Measurements from ENCODE around the gene NDUFAF8.

Gene NDUFAF8

DNA sequence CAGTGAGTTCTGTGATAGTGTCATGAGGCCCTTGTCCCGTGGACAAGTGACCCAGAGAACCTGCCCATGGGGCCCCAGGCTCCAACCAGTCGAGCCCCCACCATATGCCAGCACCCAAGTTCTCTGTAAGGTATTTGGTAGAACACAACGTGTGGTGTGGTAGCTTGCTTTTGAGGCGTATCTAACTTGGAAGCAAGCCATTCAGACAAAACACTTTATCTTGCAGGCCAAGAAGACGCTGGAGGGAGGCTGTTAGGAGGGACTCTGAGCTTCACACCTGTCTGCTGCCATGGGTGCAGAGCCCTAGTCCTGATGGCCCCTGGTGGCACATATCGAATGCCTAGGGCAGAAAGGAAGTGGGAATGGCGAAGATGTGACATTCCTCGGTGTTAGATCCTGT lies 1.6 kb downstream of the NDUFAF8 start:
- DNase-seq (ENCODE audit: low read depth), result no peak

DNA sequence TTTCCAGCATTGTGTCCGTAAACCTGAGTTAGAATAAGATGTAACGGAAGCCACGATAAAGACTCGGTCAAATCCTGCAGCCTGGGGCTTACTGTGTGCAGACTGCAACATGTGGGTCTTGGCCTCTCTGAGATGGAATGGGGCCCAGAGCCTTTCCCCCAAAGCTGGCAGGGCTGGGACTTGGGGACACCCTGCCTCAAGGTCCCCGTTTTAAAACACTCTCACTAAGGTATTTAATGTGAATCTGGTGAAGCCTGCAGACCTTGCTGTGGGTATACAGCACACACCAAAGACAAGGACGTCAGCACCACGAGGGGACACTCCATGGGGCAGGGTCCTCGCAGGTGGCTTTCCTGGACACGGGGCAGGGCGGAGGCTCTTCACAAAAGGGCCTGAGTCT lies 2.1 kb downstream of the NDUFAF8 start:
- no peak for DNase-seq (ENCODE audit: low read depth)

DNA sequence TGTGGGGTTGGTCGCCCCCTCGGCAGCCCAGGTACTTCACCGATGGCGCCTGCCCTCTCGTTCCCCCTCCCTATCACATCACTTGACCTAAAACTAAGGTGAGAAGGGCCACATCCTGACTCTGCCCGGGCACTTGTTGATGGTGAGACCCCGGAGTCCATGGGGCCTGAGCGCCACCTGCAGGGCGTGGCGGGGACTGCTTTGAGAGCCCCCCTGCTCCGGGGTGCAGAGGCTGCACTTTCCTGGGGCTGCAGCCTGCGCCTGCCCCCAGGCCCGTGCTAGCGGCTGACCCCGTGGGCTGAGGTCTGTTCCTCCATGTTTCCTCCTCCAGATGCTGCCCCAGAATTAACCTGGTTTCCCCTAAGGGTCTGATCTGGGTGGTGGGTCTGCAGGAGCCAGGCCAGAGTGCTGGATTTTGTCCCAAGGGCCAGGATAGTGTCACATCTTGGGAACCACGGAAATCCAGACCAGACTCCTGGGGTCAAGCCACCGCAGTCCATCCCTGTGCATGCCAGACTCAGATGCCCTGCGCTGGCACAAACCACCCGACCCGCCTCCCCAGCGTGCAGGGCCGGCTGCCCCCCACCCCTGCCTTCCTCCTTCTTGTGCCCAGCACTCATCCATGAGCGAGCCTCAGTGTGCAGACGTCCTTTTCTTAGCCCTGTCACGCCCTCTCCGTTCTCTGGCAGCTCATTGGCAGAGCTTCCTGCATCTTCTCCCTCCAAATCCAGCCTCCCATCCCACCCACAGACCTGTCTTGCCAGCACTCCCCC lies 2.7 kb downstream of the NDUFAF8 start:
- DNase-seq (ENCODE audit: low read depth), result no peak

DNA sequence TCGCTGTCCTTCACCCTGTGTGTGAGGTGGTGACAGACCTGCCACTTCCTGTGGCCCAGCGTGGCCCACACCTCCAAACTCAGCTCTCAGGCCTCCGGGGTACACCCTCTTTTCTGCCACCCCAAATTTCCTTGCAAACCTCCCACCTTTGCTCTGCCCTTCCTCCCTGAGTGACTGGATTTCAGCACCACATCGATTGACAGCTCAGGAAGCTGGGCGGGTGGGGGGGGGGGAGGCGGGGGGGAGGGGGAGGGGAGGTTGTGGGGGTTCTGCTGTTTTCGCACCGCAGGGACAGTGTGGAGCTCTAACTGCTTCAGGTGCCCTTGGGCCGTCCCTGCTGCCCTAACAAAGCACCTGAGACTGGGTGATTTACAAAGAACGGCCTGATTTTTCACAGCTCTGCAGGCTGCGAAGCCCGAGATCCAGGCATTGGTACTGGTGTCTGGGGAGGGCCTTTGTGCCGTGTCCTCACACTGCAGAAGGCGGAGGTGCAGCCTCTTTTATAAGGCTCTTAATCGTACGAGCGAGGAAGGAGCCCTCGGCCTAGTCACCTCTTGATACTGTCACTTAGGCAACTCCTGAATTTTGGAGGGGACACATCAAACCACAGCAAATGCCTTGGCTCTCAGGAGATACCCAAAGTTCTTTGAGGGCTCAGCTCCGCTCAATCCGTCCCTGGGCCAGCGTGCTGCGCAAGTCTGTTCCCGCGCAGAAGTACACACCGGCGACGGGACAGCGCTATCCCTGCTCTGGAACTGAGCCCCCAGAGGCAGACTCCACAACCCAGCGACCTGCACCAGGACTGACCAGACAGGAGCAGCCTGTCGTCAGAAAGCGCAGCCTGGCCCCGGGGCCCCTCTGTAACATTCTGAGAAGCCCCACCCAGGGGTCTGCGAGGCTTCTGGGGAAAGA lies 3.6 kb downstream of the NDUFAF8 start:
- no peak for DNase-seq (ENCODE audit: low read depth)

DNA sequence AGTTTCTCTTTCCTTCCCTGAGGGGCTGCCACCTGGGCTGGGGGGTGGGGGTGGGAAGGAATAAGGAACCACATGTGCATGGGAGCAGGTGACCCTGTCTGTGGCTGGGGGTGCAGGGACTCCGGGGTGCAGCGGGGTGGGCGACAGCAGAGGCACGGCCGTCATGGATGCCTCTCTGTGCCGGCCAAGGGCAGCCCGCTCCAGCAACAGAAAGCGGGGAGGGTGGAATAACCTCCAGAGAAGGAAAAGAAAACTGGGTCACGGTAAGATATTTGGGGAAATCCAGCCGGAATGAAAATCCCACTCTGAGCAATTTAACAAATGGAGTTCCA lies 4.2 kb downstream of the NDUFAF8 start:
- no peak for DNase-seq (ENCODE audit: low read depth)

DNA sequence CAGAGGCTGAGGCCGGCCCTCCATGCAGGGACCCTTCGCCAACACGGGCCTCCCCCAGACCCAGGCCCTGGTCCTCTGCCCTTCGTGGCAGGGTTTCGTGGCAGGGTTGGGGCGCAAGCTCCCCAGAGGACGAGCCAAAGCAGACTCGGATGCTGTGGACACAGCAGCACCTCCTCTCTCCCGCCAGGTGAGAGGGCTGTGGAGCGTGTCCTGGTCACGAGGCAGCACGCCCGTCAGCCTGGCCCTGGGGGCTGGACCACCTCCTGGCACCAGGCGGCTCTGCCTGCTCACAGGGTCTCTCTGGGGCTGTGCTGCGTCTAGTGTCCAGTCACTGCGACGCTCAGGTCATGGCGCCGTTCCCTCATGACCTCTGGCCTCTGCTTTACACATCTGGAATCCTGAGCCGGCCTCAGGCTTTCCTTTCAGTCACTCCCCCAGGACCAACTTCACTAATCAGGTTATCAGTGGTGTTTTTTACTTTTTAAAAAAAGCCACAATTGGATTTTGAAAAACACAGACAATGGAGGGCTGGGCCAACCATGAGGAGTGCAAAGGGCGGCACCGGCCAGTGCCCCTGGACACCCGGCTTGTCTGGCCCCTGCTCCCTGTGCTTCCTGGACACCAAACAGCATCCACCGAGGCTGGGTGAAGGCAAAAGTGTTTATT lies 5.4 kb downstream of the NDUFAF8 start:
- no peak for DNase-seq (ENCODE audit: low read depth)

DNA sequence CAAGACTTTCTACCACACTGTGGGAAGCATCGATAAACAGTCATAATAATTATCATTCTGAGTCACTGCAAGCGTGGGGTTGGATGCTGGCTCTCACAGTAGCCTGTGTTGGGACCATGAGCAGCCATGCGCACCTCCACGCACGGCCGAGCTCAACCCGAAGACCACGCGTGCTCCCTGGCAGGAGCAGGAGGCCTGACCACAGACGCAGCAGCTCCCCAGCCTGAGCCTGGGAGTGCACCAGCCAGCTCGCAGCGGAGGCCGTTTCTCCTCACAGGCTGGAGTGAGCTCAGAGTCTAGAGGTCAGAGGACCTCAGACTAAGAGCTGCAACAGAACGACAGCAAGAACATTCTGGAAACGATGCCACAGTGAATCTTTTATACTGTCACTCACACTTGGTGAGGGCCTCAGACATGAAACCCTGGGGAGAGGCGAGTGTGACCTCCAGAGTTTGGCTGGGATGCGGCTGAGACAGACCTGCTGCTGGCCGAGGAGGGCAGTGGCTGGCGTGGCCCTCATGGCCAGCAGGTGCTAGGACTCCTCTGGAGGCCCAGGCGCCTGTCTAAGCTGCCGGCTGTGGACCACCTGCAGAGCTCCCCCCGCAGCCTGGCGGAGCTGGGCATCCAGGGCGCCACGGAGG lies 6.0 kb downstream of the NDUFAF8 start:
- DNase-seq (ENCODE audit: low read depth), result no peak

DNA sequence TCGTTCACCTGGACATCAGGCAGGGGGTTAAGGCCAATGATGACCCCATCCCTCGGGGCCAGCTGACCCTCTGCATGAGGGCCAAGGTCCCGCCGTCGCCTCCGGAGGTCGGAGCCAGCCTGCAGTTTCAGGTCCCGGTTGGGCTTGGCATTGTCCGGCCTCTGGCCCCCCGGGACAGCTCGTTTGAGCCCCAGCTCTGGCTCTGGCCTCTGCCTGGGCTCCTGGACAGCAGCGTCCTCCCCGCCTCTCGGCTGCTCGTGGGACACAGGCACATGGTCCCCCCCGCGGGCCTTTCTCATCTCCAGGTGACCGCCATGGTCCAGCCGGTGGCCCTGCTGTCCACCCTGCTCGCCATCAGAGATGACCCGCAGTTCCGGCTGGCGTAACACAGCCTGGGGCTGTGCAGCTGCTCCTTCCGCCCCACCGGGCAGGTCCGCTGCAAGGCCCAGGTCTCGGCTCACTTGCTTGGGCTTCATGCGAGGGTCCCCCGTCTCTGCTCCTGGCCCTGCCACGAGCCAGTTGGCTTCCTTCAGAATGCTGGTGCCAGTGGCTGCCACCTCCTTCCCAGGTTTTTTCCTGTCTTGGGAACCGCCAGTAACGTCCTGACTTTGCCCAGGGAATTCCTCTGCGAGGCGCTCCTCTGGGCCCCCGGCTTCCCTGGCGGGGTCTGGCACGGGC lies 6.7 kb downstream of the NDUFAF8 start:
- no peak for DNase-seq (ENCODE audit: low read depth)

DNA sequence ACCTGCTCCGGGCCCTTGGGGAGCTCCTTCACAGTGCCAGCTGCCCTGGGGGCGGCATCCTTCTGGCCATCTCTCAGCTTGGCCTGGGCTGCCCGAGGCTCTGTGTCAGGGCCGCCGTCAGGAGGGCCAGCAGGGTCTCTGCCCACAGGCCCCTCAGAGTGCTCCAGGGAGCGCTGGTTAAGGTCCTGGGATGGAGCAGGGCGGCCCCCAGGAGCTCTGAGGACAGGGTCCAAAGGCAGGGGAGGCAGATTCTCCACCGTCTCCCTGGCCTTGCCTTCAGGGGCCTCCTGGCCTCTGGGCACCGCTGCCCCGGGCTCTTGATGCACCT lies 7.2 kb downstream of the NDUFAF8 start:
- no peak for DNase-seq (ENCODE audit: low read depth)

DNA sequence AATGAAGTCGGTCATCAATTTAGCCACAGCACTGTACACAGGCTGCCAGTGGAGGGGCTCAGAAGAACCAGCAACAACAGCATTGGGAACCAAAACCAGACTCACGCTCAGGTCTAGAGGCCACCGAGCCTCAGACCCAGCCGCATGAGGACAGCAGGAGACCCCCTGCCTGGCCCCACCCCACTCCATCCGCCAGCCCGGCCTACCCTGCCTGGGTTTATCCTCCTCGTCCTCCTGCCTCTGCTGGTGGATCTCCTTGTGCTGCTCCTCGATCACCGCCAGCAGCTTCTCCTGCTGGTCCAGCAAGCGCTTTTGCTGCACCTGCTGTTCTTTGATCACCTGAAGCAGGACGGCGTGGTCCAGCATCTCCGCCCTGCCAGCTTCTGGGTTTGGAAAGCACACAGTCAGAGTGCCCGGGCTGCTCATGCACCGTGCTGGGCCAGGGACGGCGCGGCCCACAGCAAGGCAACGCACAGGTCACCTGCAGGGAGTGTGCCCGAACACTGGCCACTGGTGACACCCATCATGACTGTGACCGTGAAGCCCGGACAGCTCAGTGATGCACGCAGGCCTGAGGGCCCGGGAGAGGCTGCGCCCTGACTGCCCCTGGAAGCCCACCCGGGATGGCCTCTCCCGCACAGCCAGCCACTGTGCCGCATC lies 7.7 kb downstream of the NDUFAF8 start:
- no peak for DNase-seq (ENCODE audit: low read depth)

DNA sequence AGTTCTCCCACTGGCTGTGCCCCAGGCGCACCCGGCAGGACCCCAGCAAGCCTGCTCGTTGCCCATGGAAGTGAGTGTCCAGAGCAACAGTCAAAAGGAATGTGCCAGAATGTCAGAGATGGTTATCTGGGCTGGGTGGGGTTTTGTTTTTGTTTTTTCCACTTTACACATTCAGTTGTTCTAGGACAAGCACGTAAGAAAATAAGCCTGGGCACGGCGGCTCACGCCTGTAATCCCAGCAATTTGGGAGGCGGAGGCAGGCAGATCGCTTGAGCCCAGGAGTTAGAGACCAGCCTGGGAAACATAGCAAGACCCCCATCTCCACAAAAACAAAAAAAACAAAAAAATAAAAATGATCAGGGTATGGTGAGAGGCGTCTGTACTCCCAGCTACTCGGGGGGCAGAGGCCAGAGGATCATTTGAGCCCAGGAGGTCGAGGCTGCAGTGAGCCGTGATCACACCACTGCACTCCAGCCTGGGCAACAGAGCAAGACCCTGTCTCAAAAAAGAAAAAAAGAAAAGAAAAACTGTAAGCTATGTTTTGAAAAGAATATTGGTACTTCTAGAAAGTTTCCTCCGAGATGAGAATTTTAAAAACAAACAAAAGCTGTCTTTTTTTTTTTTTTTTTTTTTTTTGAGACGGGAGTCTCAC lies 8.3 kb downstream of the NDUFAF8 start:
- no peak for DNase-seq (ENCODE audit: low read depth)

DNA sequence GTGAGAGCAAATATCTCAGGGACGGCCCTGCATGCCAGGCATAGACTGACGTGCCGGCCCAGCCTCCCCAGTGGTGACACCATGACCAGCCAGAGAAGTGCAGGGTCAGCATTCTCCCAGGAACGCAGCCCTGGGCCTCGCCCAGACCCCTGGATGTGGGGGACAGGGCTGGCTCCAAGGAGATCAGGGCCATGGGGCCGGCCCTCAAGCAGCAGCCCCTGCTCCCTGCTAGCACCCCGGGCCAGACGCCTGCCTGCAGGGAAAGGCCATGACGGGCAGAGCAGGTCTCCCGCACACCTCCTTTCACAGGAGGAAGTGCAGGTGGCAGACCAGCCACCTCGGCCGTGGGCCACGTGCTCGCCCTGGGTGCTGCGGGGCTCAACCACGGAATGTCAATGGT lies 9.5 kb downstream of the NDUFAF8 start:
- DNase-seq (ENCODE audit: low read depth), result no peak

DNA sequence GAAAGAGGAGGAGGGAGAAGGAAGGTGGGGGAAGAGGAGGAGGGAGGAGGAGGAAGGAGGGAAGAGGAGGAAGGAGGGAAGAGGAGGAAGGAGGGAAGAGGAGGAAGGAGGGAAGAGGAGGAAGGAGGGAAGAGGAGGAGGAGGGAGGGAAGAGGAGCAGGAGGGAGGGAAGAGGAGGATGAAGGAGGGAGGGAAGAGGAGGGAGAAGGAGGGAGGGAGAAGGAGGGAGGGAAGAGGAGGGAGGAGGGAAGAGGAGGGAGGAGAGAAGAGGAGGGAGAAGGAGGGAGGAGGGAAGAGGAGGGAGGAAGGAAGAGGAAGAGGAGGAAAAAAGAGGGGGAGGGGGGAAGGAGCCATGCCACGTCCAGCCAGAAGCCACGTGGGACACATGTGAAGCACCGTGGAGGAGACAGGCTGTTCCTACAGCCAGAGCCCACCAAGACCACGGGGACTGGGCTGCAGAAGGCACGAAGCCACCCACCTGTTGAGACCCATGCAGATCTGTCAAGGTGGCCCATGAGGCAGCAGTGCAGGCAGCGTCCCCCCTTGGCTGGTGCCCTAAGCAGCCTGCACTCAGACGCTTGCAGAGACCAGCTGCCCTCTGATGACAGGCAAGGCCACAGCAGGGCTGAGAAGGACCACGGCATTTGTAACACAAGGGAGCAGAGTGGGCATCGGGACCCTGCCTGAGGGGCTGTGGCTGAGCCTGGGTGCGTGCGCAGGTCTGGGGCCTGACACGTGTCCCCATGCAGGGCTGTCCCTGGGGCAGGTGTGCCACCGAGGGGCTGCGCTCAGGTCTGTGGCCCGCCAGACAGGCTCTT lies 10.3 kb downstream of the NDUFAF8 start:
- no peak for DNase-seq (ENCODE audit: low read depth)

DNA sequence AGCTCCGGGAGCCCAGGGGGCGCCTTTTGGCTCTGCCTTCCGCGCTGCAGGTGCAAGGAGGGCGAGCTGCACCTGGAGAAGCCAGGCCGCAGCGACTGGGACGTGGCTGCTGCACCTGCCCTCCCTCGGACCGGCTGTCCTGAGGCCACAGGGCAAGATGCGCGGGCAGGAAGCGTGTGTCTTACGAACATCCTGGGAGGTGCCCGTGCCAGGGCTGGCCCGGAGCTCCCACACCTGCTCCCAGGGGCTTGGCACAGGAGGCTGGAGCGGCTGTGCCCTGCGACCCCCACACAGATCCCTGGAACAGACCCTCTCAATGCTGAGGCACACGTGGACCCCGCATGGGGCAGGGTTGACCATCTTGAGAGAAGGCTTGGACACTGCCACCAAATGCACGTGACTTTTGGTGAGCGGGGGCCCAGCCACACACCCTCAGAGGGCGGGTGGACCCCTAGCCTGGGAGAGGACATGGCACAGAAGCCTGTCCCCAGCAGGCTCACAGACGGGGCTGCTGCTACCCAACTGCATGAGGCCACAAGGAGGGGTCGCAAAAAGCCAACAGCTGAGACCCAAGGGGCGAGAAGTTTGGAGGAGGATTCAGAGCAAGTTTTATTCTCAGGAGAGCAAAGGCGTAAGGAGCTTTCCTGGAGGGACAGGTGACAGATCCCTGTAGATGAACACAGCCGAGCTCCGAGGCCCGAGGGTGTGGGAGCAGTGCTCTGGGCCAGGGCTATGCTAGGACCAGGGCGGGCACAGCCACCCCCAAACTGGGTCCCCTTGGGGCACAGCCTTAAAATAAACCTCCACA lies 11.4 kb downstream of the NDUFAF8 start:
- DNase-seq (ENCODE audit: low read depth), result no peak

DNA sequence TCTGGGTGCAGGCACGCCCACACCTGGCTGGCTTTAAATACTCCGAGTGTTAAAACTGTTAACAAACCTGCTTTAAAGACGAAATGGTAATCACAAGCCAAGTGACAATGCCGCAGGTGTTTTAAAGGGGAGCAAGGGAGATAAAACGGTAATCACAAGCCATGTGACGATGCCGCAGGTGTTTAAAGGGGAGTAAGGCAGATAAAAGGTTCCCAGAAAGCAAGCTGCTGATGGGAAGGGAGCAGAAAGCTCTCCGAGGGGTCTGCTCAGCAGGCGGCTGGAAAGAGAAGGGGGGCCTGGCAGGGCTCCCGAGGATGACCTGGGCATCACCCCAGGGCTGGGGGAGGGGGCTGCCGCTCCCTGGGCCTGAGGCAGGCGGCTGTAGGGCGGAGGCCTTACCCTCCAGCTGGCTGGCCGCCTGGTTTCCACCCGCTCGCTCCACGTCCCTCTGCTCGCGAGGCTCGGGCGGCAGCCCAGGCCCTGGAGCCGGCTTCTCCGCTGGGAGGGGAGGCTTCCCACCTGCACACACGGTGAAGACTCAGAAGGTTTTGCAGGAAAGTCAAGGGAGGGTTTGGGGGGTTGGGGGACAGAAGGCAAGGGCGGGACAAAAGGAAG lies 12.1 kb downstream of the NDUFAF8 start:
- DNase-seq (ENCODE audit: low read depth), result no peak

DNA sequence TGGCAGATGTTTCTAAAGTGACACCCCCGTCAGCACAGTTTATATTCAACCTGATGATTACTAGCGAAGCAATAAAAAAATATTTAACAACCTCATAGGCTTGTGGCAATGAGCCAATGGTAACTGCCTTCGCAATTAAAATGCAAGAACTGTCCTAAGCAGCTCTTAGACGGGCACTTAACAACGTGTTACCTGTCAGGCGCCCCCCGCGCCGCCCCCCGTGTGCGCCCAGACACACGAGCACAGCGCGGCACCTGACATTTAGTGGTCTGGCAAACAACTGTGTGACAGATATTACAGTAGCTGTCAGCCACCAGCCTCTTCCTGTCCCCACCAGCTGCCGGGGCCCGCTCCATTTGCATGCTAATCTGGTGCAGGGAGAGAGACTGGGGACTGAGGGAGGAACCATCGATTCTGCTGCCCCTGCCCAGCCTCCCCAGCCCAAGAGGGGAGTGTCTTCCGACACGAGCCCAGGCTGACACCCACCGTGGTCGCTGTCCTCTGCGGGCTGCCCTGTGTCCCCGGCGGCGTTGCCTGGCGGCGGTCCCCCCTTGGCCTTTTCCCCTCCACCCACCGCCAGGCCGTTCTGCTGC lies 12.7 kb downstream of the NDUFAF8 start:
- DNase-seq (ENCODE audit: low read depth), result no peak

DNA sequence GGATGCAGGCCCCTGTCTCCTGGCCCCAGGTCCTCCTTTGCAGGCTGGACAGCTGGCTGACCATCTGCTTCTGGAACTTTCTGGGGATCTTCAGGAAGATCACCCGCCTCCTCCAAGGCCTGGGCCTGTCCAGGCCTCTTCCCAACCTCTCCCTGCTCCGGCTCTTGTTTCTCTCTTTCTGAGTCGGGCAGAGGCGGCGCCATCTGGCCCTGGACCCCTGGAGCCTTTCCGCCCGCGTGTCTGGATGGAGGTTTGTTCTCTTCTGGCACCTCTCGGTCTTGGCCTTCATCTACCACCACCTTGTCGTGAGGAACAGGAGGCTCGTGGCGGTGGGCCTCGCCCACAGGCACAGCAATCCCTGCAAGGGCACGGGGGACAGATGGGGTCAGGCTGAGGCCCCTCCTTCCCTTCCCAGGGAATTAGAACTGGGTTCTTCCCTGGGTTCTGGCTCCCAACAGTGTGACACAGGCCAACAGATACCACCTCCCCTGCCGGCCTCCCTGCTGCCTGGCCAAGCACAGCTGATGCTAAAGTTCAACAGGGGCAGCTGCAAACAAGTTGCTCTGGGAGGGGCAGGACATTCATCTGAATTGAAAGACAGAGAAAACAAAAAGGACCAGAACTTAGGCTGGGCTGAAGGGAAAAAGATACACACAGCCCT lies 13.3 kb downstream of the NDUFAF8 start:
- no peak for DNase-seq (ENCODE audit: low read depth)

DNA sequence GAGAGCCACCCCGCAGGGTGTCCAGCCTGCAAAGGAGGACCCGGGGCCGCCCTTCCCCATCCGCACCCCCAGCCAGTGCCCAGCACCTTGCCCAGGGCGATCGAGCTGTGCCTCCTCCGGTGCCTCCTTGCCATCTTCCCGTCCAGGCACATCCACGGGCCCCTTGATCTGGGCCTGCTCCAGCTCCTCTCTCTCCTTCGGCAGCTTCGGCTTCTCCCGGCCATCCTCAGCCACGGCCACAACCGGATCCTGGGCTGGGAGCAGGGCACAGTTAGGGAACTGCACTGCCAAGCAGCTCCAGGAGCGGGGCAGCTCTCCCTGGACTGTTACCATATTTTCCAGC lies 13.8 kb downstream of the NDUFAF8 start:
- DNase-seq (ENCODE audit: low read depth), result no peak

Data from fibroblast of gingiva (primary cell).